ENCODE measurements around the gene GALNT17.

DNA sequence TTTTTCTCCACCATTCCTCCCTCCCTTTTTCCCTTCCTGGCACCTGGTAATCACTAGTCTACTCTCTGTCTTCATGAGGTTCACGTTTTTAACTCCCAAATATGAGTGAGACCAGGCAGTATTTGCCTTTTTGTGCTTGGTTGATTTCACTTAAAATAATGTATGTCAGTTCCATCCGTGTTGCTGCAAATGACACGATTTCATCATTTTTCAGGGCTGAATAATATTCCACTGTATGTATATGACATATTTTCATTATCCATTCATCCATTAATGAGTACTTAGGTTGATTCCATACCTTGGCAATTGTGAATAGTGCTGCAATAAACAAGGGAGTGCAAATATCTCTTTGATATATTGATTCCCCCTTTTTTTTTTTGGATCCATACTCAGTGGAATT, 25.8 kb downstream of the GALNT17 start:
- no peak for TF ChIP-seq EZH2 (IDR thresholded peaks at IDR 0.05)
- no peak for TF ChIP-seq FOXP2 (optimal IDR thresholded peaks at IDR 0.05; ENCODE audit: control extremely low read depth, extremely low read length, insufficient read depth)
- TF ChIP-seq POLR2AphosphoS5 (IDR thresholded peaks at IDR 0.05; ENCODE audit: borderline replicate concordance, low read depth, low read length) = no peak
